GM18526 (cell line): ENCODE measurements around the gene NARS2.

Experiments
- POLR2A ChIP-seq: IDR thresholded peaks from 3 replicates; pipeline ENCODE4 v1.6.1; 2011; ENCODE audit not compliant: insufficient read length; ENCODE audit errors: extremely low read depth

The NARS2 gene

GRCh38 chr11:78520230-78520629 is 54.4 kb downstream of the NARS2 start:
- TF ChIP-seq POLR2A, result no peak

- no peak for TF ChIP-seq POLR2A
Observed at GRCh38 chr11:78516281-78516680, 58.4 kb downstream of the NARS2 start.

GRCh38 chr11:78514922-78515502 is 59.7 kb downstream of the NARS2 start:
- no peak for TF ChIP-seq POLR2A

GRCh38 chr11:78510597-78510996 is 64.1 kb downstream of the NARS2 start:
- no peak for TF ChIP-seq POLR2A

GRCh38 chr11:78510025-78510596 is 64.6 kb downstream of the NARS2 start:
- no peak for TF ChIP-seq POLR2A

GRCh38 chr11:78504708-78505107 is 70.0 kb downstream of the NARS2 start:
- no peak for TF ChIP-seq POLR2A

- no peak for TF ChIP-seq POLR2A
Observed at GRCh38 chr11:78504181-78504580, 70.5 kb downstream of the NARS2 start.

- TF ChIP-seq POLR2A, result no peak
Observed at GRCh38 chr11:78499971-78500370, 74.7 kb downstream of the NARS2 start.

- no peak for TF ChIP-seq POLR2A
Observed at GRCh38 chr11:78497293-78497692, 77.4 kb downstream of the NARS2 start.

GRCh38 chr11:78493413-78493975 is 81.2 kb downstream of the NARS2 start:
- no peak for TF ChIP-seq POLR2A

GRCh38 chr11:78492973-78493372 is 81.7 kb downstream of the NARS2 start:
- no peak for TF ChIP-seq POLR2A

- TF ChIP-seq POLR2A, result no peak
Observed at GRCh38 chr11:78489184-78489583, 85.5 kb downstream of the NARS2 start.

GRCh38 chr11:78478536-78478935 is 96.1 kb downstream of the NARS2 start:
- TF ChIP-seq POLR2A, result no peak

- TF ChIP-seq POLR2A, result no peak
Observed at GRCh38 chr11:78476066-78476465, 98.6 kb downstream of the NARS2 start.

GRCh38 chr11:78474451-78474850 is 100.2 kb downstream of the NARS2 start:
- TF ChIP-seq POLR2A, result no peak

- TF ChIP-seq POLR2A, result no peak
Observed at GRCh38 chr11:78472905-78473304, 101.8 kb downstream of the NARS2 start.

GRCh38 chr11:78472382-78472781 is 102.3 kb downstream of the NARS2 start:
- no peak for TF ChIP-seq POLR2A
